Amygdala (tissue), 56 donors: Measurements from ENCODE around the gene PITRM1.
"Not testable (repeated sequence)": the region's sequence is repeated elsewhere in the genome, so short reads cannot be mapped to it uniquely, and the experiment has no call there.

Experiments
- DNase-seq, 56 donors: peaks; one replicate each; lab custom pipeline; 2025; lab: John Stamatoyannopoulos, UW

Gene PITRM1

GRCh38 chr10:3172446-3173170 is at the start of gene PITRM1:
PITRM1 (minus strand) TSS chr10:3172782; CDS start chr10:3172772, 10 bp downstream.
- peak; percentile 86 to 99 (median 98) for DNase-seq

- DNase-seq: no peak
Measured at GRCh38 chr10:3222068-3222467, 49.5 kb upstream of the PITRM1 start.

- not testable (repeated sequence) for DNase-seq
Measured at GRCh38 chr10:3221601-3222000, 49.0 kb upstream of the PITRM1 start.

GRCh38 chr10:3220853-3221252 is 48.3 kb upstream of the PITRM1 start:
- DNase-seq: no peak

- not testable (repeated sequence) for DNase-seq
Measured at GRCh38 chr10:3219021-3219628, 46.5 kb upstream of the PITRM1 start.

- no peak for DNase-seq
Measured at GRCh38 chr10:3217853-3218252, 45.3 kb upstream of the PITRM1 start.

- DNase-seq: no peak
Measured at GRCh38 chr10:3217301-3217700, 44.7 kb upstream of the PITRM1 start.

GRCh38 chr10:3215153-3215775 is 42.7 kb upstream of the PITRM1 start:
- DNase-seq: peak in 1 of 56 donors; percentile 23

- DNase-seq: no peak
Measured at GRCh38 chr10:3213758-3214515, 41.4 kb upstream of the PITRM1 start.

GRCh38 chr10:3213208-3213607 is 40.6 kb upstream of the PITRM1 start:
- no peak for DNase-seq

GRCh38 chr10:3210251-3210877 is 37.8 kb upstream of the PITRM1 start:
- no peak for DNase-seq

- peak in 2 of 56 donors; percentile 7 to 11 for DNase-seq
Measured at GRCh38 chr10:3208481-3209406, 36.2 kb upstream of the PITRM1 start.

GRCh38 chr10:3207351-3207750 is 34.8 kb upstream of the PITRM1 start:
- DNase-seq: no peak

GRCh38 chr10:3206511-3207157 is 34.1 kb upstream of the PITRM1 start:
- DNase-seq: no peak

- no peak for DNase-seq
Measured at GRCh38 chr10:3203972-3204371, 31.4 kb upstream of the PITRM1 start.

- DNase-seq: no peak
Measured at GRCh38 chr10:3203016-3203811, 30.6 kb upstream of the PITRM1 start.

GRCh38 chr10:3201796-3202195 is 29.2 kb upstream of the PITRM1 start:
- no peak for DNase-seq

GRCh38 chr10:3199488-3199887 is 26.9 kb upstream of the PITRM1 start:
- DNase-seq: no peak
